Ramos (cell line): Measurements from ENCODE around the gene GADD45A.

Experiments
- in situ Hi-C: fragments of 300-500 bp; cut with MboI; formaldehyde crosslinking; loops from one replicate; pipeline ENCODE4 v1.14.3; 2022; ENCODE audit warnings: low sequenced_read_pairs; ENCODE audit not compliant: unreplicated experiment

Gene GADD45A

DNA sequence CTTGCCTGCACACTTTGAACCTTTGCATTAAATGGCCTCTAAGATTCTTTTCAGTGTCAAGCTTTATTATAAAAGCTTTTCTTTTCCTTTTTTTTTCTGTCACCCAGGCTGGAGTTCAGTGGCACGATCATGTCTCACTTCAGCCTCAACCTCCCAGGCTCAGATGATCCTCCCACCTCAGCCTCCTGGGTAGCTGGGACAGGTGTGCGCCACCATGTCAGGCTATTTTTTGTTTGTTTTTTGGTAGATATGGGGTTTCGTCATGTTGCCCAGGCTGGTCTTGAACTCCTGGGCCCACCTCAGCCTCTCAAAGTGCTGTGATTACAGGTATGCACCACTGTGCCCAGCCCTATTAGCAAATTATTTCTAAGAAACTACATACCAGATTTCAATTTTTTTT lies 52.9 kb downstream of the GADD45A start:
- in situ Hi-C loops = loop anchor here (5.0 kb wide), 1 partner anchor 51 kb away; the partner anchor contains the start of gene GADD45A
